ENCODE data around the gene FOXS1.

GRCh38 chr20:31839782-31840487 lies 5.5 kb downstream of the FOXS1 start:
- TF ChIP-seq, protein P1, sequence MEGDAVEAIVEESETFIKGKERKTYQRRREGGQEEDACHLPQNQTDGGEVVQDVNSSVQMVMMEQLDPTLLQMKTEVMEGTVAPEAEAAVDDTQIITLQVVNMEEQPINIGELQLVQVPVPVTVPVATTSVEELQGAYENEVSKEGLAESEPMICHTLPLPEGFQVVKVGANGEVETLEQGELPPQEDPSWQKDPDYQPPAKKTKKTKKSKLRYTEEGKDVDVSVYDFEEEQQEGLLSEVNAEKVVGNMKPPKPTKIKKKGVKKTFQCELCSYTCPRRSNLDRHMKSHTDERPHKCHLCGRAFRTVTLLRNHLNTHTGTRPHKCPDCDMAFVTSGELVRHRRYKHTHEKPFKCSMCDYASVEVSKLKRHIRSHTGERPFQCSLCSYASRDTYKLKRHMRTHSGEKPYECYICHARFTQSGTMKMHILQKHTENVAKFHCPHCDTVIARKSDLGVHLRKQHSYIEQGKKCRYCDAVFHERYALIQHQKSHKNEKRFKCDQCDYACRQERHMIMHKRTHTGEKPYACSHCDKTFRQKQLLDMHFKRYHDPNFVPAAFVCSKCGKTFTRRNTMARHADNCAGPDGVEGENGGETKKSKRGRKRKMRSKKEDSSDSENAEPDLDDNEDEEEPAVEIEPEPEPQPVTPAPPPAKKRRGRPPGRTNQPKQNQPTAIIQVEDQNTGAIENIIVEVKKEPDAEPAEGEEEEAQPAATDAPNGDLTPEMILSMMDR (IDR thresholded peaks at IDR 0.05; ENCODE audit: low read length), result no peak
- TF ChIP-seq EZH2 (optimal IDR thresholded peaks at IDR 0.05; ENCODE audit: low read depth, low read length), result no peak

Measured in MM.1S (cell line).